Measurements from ENCODE around the gene BSN.

BSN gene

DNA sequence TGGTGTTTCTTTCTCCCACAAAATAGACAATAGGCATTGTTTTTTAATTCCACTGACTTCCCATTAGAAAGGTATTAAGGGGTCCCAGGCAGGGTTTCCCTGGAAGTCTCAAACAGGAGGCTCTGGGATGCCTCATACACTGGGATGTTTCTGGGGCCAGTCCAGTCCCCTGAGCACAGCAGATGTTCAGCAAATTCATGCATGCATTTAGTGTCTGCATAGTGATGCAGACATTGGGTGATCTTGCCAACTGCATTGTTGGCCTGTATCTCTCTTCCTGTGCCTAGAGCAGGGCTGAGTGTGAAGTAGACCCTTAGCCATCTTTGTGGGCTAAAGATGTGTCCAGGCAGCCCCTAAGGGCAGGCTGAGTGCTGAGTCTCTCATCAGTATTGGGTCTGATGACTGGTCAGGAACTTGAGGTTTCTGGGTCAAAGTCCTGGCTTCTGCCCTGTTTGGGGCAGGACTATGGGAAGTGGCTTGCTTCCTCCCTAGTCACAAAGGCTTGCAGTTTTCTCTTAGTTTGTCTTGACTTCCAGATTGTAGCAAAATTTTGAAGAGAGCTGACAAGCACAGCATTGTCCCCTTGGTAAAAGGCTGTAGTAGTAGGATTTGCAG, 56.5 kb downstream of the BSN start:
- H3K9ac ChIP-seq = no peak overlapping the region
- H3K36me3 ChIP-seq = no peaks in the 10 kb centered on the region
- no peak overlapping the region for H3K4me2 ChIP-seq
- TF ChIP-seq Cebpa-rat (IDR thresholded peaks at IDR 0.05) = no peak
- H3K9me3 ChIP-seq = 0 out of 2 replicates have a peak, but pooled peaks cover 3% of the 10 kb centered on the region
- no peak overlapping the region for H3K27ac ChIP-seq
- H3K27me3 ChIP-seq = no peaks in the 10 kb centered on the region
- H3K4me3 ChIP-seq = no peak overlapping the region
- no peaks in the 10 kb centered on the region for H3K4me1 ChIP-seq
- H4K20me1 ChIP-seq = no peaks in the 10 kb centered on the region

DNA sequence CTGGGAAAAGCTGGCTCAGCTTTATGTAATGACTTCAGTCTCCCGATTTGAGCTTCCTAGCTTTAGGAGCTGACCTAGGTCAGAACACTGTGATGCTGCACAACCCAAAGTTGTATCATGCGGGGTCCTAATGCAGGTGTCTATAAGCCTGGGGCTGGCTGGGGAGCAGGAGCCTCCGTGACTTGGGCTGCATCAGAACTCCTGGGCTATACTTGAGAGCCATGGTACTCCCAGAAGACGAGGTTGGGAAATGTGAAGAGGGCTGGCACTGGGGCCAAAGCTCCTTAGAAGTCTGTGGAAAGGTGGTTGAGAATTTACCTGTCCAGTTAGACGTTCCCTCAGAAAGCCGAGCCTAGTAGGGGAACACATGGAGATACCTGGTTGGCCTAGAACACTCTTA, 57.0 kb downstream of the BSN start:
- TF ChIP-seq Cebpa-rat (IDR thresholded peaks at IDR 0.05) = no peak
- H3K4me2 ChIP-seq = no peak overlapping the region

DNA sequence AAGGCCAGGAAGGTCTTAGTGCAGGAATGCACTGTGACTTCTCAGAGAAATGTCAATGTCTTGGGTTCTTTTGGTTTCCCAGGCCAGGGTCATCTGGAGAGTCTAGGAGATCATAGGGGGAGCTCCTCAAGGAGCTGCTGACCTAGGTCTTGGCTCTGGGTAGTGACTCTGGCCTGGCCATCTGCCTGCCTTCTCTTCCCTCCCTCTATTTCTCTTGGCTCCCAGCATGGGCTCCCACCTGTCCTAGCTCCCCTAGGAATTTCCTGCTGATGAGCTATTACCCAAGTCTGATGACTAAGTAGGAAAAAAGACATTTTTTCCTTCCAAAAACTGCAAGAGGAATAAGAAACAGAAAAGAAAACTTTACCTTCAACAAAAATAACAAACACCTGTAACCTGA, 57.4 kb downstream of the BSN start:
- H3K27me3 ChIP-seq = no peaks in the 10 kb centered on the region
- 0 out of 2 replicates have a peak, but pooled peaks cover 3% of the 10 kb centered on the region for H3K9me3 ChIP-seq
- no peak overlapping the region for H3K27ac ChIP-seq
- no peaks in the 10 kb centered on the region for H4K20me1 ChIP-seq
- no peak for TF ChIP-seq Cebpa-rat (IDR thresholded peaks at IDR 0.05)
- H3K9ac ChIP-seq = no peak overlapping the region
- H3K4me2 ChIP-seq = no peak overlapping the region
- H3K4me1 ChIP-seq = no peaks in the 10 kb centered on the region
- no peaks in the 10 kb centered on the region for H3K36me3 ChIP-seq
- H3K4me3 ChIP-seq = no peak overlapping the region

More for the DNA sequence above, 57.0 kb downstream of the BSN start:
- Histone ChIP-seq H3K27me3 (no peaks in the 10 kb centered on the region), H3K4me1 (no peaks in the 10 kb centered on the region), H3K9me3 (0 out of 2 replicates have a peak, but pooled peaks cover 3% of the 10 kb centered on the region), H3K9ac (no peak overlapping the region), H3K27ac (no peak overlapping the region), H3K4me3 (no peak overlapping the region), H3K36me3 (no peaks in the 10 kb centered on the region), H4K20me1 (no peaks in the 10 kb centered on the region)

DNA sequence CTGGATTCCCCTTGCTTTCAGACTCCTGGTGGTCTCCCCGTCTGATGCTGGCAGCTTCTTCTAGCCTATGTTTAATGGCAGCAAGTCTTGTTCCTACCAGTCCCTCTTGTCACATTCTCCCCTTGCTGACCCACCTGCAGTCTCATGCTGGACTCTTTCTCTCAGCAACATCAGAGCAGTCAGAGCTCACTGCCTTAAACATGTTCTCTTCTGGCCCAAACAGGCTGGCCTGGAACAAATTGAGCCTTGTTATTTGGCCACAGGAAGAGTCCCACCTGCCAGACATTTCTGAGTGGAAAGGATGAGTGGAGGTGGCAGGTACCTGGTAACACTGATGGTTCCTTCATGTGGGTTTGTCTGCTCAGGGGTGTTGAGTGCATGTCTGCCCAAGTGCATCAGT, 60.7 kb downstream of the BSN start:
- H3K9me3 ChIP-seq = 0 out of 2 replicates have a peak, but pooled peaks cover 3% of the 10 kb centered on the region
- no peaks in the 10 kb centered on the region for H3K4me1 ChIP-seq
- no peak overlapping the region for H3K4me2 ChIP-seq
- no peaks in the 10 kb centered on the region for H3K27me3 ChIP-seq
- no peaks in the 10 kb centered on the region for H3K36me3 ChIP-seq
- H3K9ac ChIP-seq = no peak overlapping the region
- H4K20me1 ChIP-seq = no peaks in the 10 kb centered on the region
- no peak overlapping the region for H3K27ac ChIP-seq
- H3K4me3 ChIP-seq = no peak overlapping the region
- TF ChIP-seq Cebpa-rat (IDR thresholded peaks at IDR 0.05) = no peak

DNA sequence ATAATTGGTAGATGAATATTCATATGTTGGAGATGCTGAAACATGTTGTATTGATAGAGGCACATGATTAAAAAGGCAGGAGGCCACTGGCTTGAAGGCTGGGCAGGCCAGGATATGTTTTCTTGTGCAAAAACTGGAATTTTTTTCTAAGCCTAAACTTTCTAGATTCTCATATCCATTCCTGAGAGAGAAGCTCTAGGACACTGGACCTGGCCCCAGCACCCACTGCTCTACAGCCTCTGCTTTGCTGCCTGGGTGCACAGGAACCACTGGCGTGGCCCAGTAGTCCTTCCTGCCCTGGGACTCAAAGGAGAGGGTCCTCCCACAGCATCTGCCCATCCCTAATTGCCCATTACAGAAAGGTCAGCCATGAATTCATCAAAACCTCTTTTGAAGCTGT, 61.8 kb downstream of the BSN start:
- H3K4me1 ChIP-seq = no peaks in the 10 kb centered on the region

DNA sequence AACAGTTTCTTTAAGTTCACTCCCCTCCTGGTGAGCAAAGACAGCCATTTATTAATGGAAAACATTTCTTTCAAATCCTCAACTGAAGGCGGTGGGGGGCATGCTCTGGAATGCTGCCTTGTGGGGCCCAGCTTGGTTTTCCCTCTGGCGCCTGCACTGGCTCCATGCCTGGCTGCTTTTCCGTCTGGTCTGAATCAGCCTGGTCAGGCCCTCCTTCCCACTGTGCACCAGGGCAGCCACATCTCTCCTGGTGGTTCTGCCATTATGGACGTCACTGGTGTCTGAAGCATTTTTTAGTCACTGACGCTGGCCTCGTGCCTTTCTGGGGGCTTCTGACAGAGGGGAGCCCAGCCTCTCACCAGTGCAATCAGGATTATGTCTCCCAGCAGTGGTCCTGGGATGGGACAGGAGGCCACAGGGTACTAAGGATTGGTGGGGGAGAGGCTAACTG, 62.2 kb downstream of the BSN start:
- no peak overlapping the region for H3K4me2 ChIP-seq
- 0 out of 2 replicates have a peak, but pooled peaks cover 3% of the 10 kb centered on the region for H3K9me3 ChIP-seq
- H3K27ac ChIP-seq = no peak overlapping the region
- H3K9ac ChIP-seq = no peak overlapping the region
- H3K4me3 ChIP-seq = no peak overlapping the region
- no peaks in the 10 kb centered on the region for H3K4me1 ChIP-seq
- no peaks in the 10 kb centered on the region for H3K36me3 ChIP-seq
- H3K27me3 ChIP-seq = no peaks in the 10 kb centered on the region
- no peak for TF ChIP-seq Cebpa-rat (IDR thresholded peaks at IDR 0.05)
- no peaks in the 10 kb centered on the region for H4K20me1 ChIP-seq

More for the DNA sequence above, 61.8 kb downstream of the BSN start:
- H3K4me3 ChIP-seq = no peak overlapping the region
- no peak overlapping the region for H3K9ac ChIP-seq
- no peaks in the 10 kb centered on the region for H3K27me3 ChIP-seq
- H3K27ac ChIP-seq = no peak overlapping the region
- no peak for TF ChIP-seq Cebpa-rat (IDR thresholded peaks at IDR 0.05)
- no peaks in the 10 kb centered on the region for H4K20me1 ChIP-seq
- H3K36me3 ChIP-seq = no peaks in the 10 kb centered on the region
- H3K9me3 ChIP-seq = 0 out of 2 replicates have a peak, but pooled peaks cover 3% of the 10 kb centered on the region
- H3K4me2 ChIP-seq = no peak overlapping the region

DNA sequence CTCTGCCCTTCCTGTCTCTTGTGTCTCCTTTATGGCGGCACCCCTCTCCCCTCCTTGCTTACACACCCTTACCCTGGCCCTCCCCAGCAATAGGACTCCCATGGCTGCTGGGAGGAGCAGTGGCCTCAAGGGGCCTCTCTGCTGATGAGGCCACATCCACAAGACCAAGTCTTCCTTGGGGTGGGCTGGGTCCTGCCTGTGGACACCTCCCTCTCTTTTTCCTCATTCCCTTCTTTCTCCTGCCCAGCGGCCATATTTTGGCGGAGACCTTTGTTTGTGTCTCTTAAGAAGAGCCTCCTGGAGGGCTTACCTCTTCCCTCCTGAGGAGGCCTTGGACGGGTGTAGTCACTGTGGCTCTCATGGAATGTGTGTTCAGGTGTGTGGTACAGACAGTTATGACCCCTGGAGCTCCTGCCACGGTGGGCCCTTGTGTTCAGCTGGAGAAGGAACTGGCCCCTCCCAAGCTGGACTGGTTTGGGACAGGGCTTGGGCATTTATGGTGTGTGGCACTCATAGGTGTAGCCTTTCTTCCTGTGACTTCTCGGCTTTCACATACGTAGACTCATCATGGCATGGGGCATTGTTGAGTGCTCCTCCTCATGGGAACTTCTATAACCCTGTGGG, 63.2 kb downstream of the BSN start:
- no peak overlapping the region for H3K4me2 ChIP-seq
- no peaks in the 10 kb centered on the region for H4K20me1 ChIP-seq
- 0 out of 2 replicates have a peak, but pooled peaks cover under 1% of the 10 kb centered on the region for H3K9me3 ChIP-seq
- no peaks in the 10 kb centered on the region for H3K4me1 ChIP-seq
- no peak overlapping the region for H3K9ac ChIP-seq
- no peak for TF ChIP-seq Cebpa-rat (IDR thresholded peaks at IDR 0.05)
- no peaks in the 10 kb centered on the region for H3K36me3 ChIP-seq
- no peak overlapping the region for H3K4me3 ChIP-seq
- H3K27ac ChIP-seq = no peak overlapping the region
- no peaks in the 10 kb centered on the region for H3K27me3 ChIP-seq

DNA sequence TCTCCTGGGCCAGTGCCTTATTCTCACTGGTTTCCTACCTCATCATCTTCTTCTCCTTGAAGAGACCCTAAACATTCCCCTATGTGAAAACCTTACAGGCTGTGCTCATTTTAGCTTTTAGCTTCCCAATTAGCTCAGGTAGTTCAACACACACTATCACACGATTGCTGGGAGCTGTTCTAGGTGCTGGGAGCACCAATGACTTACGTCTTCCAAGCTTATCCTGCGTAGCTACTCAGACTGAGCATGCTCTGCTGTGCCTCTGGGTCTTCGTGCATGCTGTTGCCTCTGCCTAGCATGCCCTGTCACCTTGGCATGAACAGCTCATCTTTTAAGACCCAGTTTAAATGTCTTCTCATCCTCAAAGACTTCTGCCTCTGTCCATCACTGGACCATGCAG, 64.1 kb downstream of the BSN start:
- no peaks in the 10 kb centered on the region for H3K36me3 ChIP-seq
- TF ChIP-seq Cebpa-rat (IDR thresholded peaks at IDR 0.05) = no peak
- no peak overlapping the region for H3K9ac ChIP-seq
- no peaks in the 10 kb centered on the region for H3K4me1 ChIP-seq
- no peaks in the 10 kb centered on the region for H3K9me3 ChIP-seq
- no peaks in the 10 kb centered on the region for H4K20me1 ChIP-seq
- H3K27ac ChIP-seq = no peak overlapping the region
- no peaks in the 10 kb centered on the region for H3K27me3 ChIP-seq
- no peak overlapping the region for H3K4me2 ChIP-seq
- no peak overlapping the region for H3K4me3 ChIP-seq

DNA sequence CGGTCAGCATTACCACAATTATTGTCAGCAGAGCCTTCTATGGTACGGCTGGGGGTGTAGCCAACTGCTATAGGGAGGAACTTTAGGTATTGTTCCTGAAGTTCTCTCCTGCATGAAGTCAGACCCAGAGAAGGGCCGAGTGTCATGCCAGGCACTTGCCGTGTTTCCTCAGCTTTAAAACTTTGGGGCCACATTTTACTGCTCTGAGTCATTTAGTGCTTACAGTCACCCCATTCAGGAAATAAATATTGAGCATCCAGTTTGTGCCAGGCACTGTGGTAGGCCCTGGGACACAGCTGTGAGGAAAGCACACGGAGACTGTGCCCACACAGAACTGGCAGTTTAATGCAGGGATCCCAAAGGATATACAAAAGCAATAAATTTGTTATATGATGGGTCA, 65.4 kb downstream of the BSN start:
- no peaks in the 10 kb centered on the region for H3K4me1 ChIP-seq
- no peaks in the 10 kb centered on the region for H4K20me1 ChIP-seq
- H3K9me3 ChIP-seq = no peaks in the 10 kb centered on the region
- no peak for TF ChIP-seq Cebpa-rat (IDR thresholded peaks at IDR 0.05)
- no peak overlapping the region for H3K9ac ChIP-seq
- no peak overlapping the region for H3K4me2 ChIP-seq
- H3K27ac ChIP-seq = no peak overlapping the region
- no peak overlapping the region for H3K4me3 ChIP-seq
- H3K27me3 ChIP-seq = no peaks in the 10 kb centered on the region
- no peaks in the 10 kb centered on the region for H3K36me3 ChIP-seq

DNA sequence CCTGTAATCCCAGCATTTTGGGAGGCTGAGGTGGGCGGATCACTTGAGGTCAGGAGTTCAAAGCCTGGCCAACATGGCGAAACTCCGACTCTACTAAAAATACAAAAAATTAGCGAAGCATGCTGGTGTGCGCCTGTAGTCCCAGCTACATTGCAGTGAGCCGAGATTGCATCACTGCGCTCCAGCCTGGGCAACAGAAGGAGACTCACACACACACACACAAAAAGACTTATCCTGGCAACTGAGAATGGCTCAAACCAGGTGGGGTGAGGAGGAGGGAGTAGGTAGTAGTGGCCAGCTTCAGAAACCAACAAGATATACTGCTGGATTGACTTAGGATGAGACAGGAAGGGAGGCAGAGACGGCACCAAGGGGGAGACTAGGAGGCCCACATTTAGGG, 66.5 kb downstream of the BSN start:
- Histone ChIP-seq H3K27me3 (no peaks in the 10 kb centered on the region), H3K9me3 (no peaks in the 10 kb centered on the region), H3K4me3 (no peak overlapping the region), H3K4me2 (no peak overlapping the region), H3K36me3 (no peaks in the 10 kb centered on the region), H3K4me1 (no peaks in the 10 kb centered on the region), H4K20me1 (no peaks in the 10 kb centered on the region), H3K27ac (no peak overlapping the region), H3K9ac (no peak overlapping the region)
- no peak for TF ChIP-seq Cebpa-rat (IDR thresholded peaks at IDR 0.05)
